Upper lobe of left lung (tissue), 6 donors: ENCODE measurements around the gene LHFPL3. TPM values are rescaled to one million over a fixed set of nuclear protein-coding genes. Genes with fewer than 3 reads are reported as not detected.

ENCODE experiments used
- ATAC-seq, 2 donors: fragments of 200-7000 bp; cut with Tn5 transposase; one replicate each; pipeline ENCODE4 v1.9.1; 2022; ENCODE audit warnings: mild to moderate bottlenecking in 2 of 2, moderate library complexity in 2 of 2; ENCODE audit not compliant: low FRiP score in 2 of 2
- DNase-seq, 2 donors: peaks; one replicate each; pipeline ENCODE4 v3.0.0-alpha.2; 2019 to 2020
- H3K27ac ChIP-seq, 4 donors: fragments of 200-600 bp; sonication (generic); one replicate each; pipeline ENCODE4 v1.5.1; 2016 to 2019
- H3K27me3 ChIP-seq, 4 donors: fragments of 200-600 bp; sonication (generic); one replicate each; pipeline ENCODE4 v1.5.1; 2017 to 2019
- H3K36me3 ChIP-seq, 4 donors: fragments of 200-600 bp; sonication (generic); one replicate each; pipeline ENCODE4 v1.5.1; 2016 to 2019
- H3K4me1 ChIP-seq, 4 donors: fragments of 200-600 bp; sonication (generic); one replicate each; pipeline ENCODE4 v1.5.1; 2018 to 2019
- H3K4me3 ChIP-seq, 4 donors: fragments of 200-600 bp; sonication (generic); one replicate each; pipeline ENCODE4 v1.5.1; 2017 to 2019; ENCODE audit warnings: mild to moderate bottlenecking in 2 of 4, moderate library complexity in 1 of 4
- H3K9me3 ChIP-seq, 4 donors: fragments of 200-600 bp; sonication (generic); one replicate each; pipeline ENCODE4 v1.5.1; 2018 to 2019
- CTCF ChIP-seq, 6 experiments: fragments of 450-650 bp in 4 of 6; fragments of 200-600 bp in 2 of 6; sonication (generic) in 2 of 6; IDR thresholded peaks; one replicate each; pipeline ENCODE4 v1.5.1; 2016 to 2019; ENCODE audit warnings: antibody characterized with exemption in 6 of 6
- EP300 ChIP-seq, 4 donors: sonication (generic); formaldehyde crosslinking; IDR thresholded peaks; one replicate each; pipeline ENCODE4 v1.5.1; 2017; ENCODE audit warnings: antibody characterized with exemption in 4 of 4, control low read depth in 2 of 4
- POLR2A ChIP-seq, 4 donors: fragments of 450-650 bp; IDR thresholded peaks; one replicate each; pipeline ENCODE4 v1.5.1; 2016 to 2017; ENCODE audit warnings: antibody characterized with exemption in 4 of 4, mild to moderate bottlenecking in 2 of 4
- POLR2AphosphoS5 ChIP-seq, 2 donors: sonication (generic); formaldehyde crosslinking; IDR thresholded peaks; one replicate each; pipeline ENCODE4 v1.5.1; 2017; ENCODE audit warnings: antibody characterized with exemption in 2 of 2
- WGBS, 2 donors: methylation state at CpG; one replicate each; pipeline ENCODE4 v1.1.5; 2017 to 2018; 5-methylcytosine and 5-hydroxymethylcytosine counted together
- total RNA-seq, 6 donors: library from RNA; depleted of rRNA in 4 of 6; stranded (reverse); fragments of >200 nt in 4 of 6; gene quantifications; one replicate each; pipeline versions ENCODE4 v1.1.0 to v1.2.1, GENCODE V29; 2016 to 2021
- donor health status: DM: no; HTN: no; CAD: no; lungs with moderate emphysema.
- donor health status: DM: no; HTN: yes; CAD: no; lungs with severe emphysema.

Gene LHFPL3
- total RNA-seq, 6 donors from 2014 or later: not detected

GRCh38 chr7:104341546-104341945 lies 13.1 kb downstream of the LHFPL3 start:
- no peak for DNase-seq
- no peak for ATAC-seq
- no peaks in the 10 kb centered on the region for H3K4me1 ChIP-seq
- 15 to 23% methylated on average over 2 of the region's 2 CpGs for WGBS, 2 donors
- H3K36me3 ChIP-seq: no peaks in the 10 kb centered on the region
- no peak overlapping the region for H3K27ac ChIP-seq
- no peak overlapping the region for H3K4me3 ChIP-seq
- H3K9me3 ChIP-seq: no peaks in the 10 kb centered on the region
- TF ChIP-seq POLR2A (IDR thresholded peaks at IDR 0.05) (no peak), EP300 (IDR thresholded peaks at IDR 0.05) (no peak)
- H3K27me3 ChIP-seq: no peaks in the 10 kb centered on the region

- 66 to 67% methylated on average over 6 of the region's 6 CpGs for WGBS, 2 donors
- DNase-seq: no peak
- no peaks in the 10 kb centered on the region for H3K36me3 ChIP-seq
Measured at GRCh38 chr7:104352736-104353135, 24.3 kb downstream of the LHFPL3 start.

GRCh38 chr7:104357166-104357565 lies 28.8 kb downstream of the LHFPL3 start:
- H3K4me3 ChIP-seq: no peak overlapping the region
- DNase-seq: no peak
- no peaks in the 10 kb centered on the region for H3K9me3 ChIP-seq
- no peak for ATAC-seq
- TF ChIP-seq EP300 (IDR thresholded peaks at IDR 0.05) (no peak), CTCF (IDR thresholded peaks at IDR 0.05) (no peak), POLR2AphosphoS5 (IDR thresholded peaks at IDR 0.05) (no peak), POLR2A (IDR thresholded peaks at IDR 0.05) (no peak)
- H3K4me1 ChIP-seq: no peaks in the 10 kb centered on the region
- 72 to 74% methylated on average over 4 of the region's 4 CpGs for WGBS, 2 donors
- no peaks in the 10 kb centered on the region for H3K36me3 ChIP-seq
- no peaks in the 10 kb centered on the region for H3K27me3 ChIP-seq
- H3K27ac ChIP-seq: no peak overlapping the region

More at GRCh38 chr7:104352736-104353135, 24.3 kb downstream of the LHFPL3 start:
- Histone ChIP-seq H3K27ac (no peak overlapping the region), H3K27me3 (no peaks in the 10 kb centered on the region), H3K4me1 (no peaks in the 10 kb centered on the region), H3K4me3 (no peak overlapping the region), H3K9me3 (no peaks in the 10 kb centered on the region)
- no peak for ATAC-seq
- TF ChIP-seq POLR2AphosphoS5 (IDR thresholded peaks at IDR 0.05) (no peak), POLR2A (IDR thresholded peaks at IDR 0.05) (no peak), EP300 (IDR thresholded peaks at IDR 0.05) (no peak), CTCF (IDR thresholded peaks at IDR 0.05) (no peak)

- TF ChIP-seq POLR2A (IDR thresholded peaks at IDR 0.05) (no peak), EP300 (IDR thresholded peaks at IDR 0.05) (no peak), POLR2AphosphoS5 (IDR thresholded peaks at IDR 0.05) (no peak), CTCF (IDR thresholded peaks at IDR 0.05) (no peak)
- Histone ChIP-seq H3K9me3 (no peaks in the 10 kb centered on the region), H3K36me3 (no peaks in the 10 kb centered on the region), H3K4me1 (no peaks in the 10 kb centered on the region), H3K27me3 (no peaks in the 10 kb centered on the region), H3K27ac (no peak overlapping the region), H3K4me3 (no peak overlapping the region)
- ATAC-seq (no peak), DNase-seq (no peak)
- WGBS, 2 donors: 57 to 66% methylated on average over 5 of the region's 5 CpGs
Measured at GRCh38 chr7:104358446-104359132, 30.2 kb downstream of the LHFPL3 start.

- Histone ChIP-seq H3K4me3 (no peak overlapping the region), H3K4me1 (no peaks in the 10 kb centered on the region), H3K36me3 (no peaks in the 10 kb centered on the region), H3K9me3 (no peaks in the 10 kb centered on the region), H3K27ac (no peak overlapping the region), H3K27me3 (no peaks in the 10 kb centered on the region)
- DNase-seq (no peak), ATAC-seq (no peak)
- TF ChIP-seq POLR2AphosphoS5 (IDR thresholded peaks at IDR 0.05): no peak
- no peak for TF ChIP-seq POLR2A (IDR thresholded peaks at IDR 0.05)
- no peak for TF ChIP-seq EP300 (IDR thresholded peaks at IDR 0.05)
- no peak for TF ChIP-seq CTCF (IDR thresholded peaks at IDR 0.05)
- WGBS, 2 donors: 22 to 33% methylated on average over 1 of the region's 1 CpG
Measured at GRCh38 chr7:104362756-104363155, 34.4 kb downstream of the LHFPL3 start.
